Calu3 (cell line): ENCODE results near the gene SSTR3. TPM values are rescaled to one million over a fixed set of nuclear protein-coding genes. Genes with fewer than 3 reads are reported as not detected.

Experiments
- BruUV-seq: library from RNA; stranded (reverse); fragments of 400-500 nt; replicated peaks from 2 replicates; lab custom pipeline; 2021; lab: Mats Ljungman, UMichigan
- CTCF ChIA-PET: fragments of 300-600 bp; sonication (Branson Sonifier 250); formaldehyde crosslinking; loops from one replicate; lab custom pipeline; 2022; ENCODE audit warnings: antibody characterized with exemption; lab: Charles Lee
- DNase-seq: peaks from one replicate; pipeline ENCODE4 v3.0.0; 2022
- H3K27ac Mint-ChIP-seq: one replicate; pipeline ENCODE4 v1.8.0; 2022; ENCODE audit warnings: mixed read lengths; ENCODE audit not compliant: unreplicated experiment
- H3K27me3 Mint-ChIP-seq: one replicate; pipeline ENCODE4 v1.8.0; 2022; ENCODE audit warnings: mixed read lengths; ENCODE audit not compliant: unreplicated experiment
- H3K36me3 Mint-ChIP-seq: one replicate; pipeline ENCODE4 v1.8.0; 2022; ENCODE audit warnings: mild to moderate bottlenecking, moderate library complexity, mixed read lengths; ENCODE audit not compliant: insufficient read depth, unreplicated experiment
- H3K4me1 Mint-ChIP-seq: one replicate; pipeline ENCODE4 v1.8.0; 2022; ENCODE audit warnings: mild to moderate bottlenecking, low read depth, mixed read lengths; ENCODE audit not compliant: unreplicated experiment
- H3K4me3 Mint-ChIP-seq: one replicate; pipeline ENCODE4 v1.8.0; 2022; ENCODE audit warnings: mild to moderate bottlenecking, low read depth, moderate library complexity, mixed read lengths; ENCODE audit not compliant: unreplicated experiment
- H3K9me3 Mint-ChIP-seq: one replicate; pipeline ENCODE4 v1.8.0; 2022; ENCODE audit warnings: low read depth, mixed read lengths; ENCODE audit not compliant: unreplicated experiment
- intact Hi-C: fragments of 100-400 bp; cut with micrococcal nuclease; formaldehyde crosslinking; loops from one replicate; pipeline ENCODE4 v1.10.0; 2022; ENCODE audit not compliant: unreplicated experiment
- total RNA-seq: library from RNA; stranded (reverse); gene quantifications from 2 replicates; pipeline ENCODE4 v1.2.3, GENCODE V29; 2022
- TF ChIP-seq, protein P1 (sequence below): fragments of 200-600 bp; IDR thresholded peaks from one replicate; pipeline ENCODE4 v1.8.0; 2022; ENCODE audit warnings: antibody characterized with exemption; ENCODE audit not compliant: unreplicated experiment

SSTR3 gene
- total RNA-seq, 1 experiment from 2014 or later, result not detected

DNA sequence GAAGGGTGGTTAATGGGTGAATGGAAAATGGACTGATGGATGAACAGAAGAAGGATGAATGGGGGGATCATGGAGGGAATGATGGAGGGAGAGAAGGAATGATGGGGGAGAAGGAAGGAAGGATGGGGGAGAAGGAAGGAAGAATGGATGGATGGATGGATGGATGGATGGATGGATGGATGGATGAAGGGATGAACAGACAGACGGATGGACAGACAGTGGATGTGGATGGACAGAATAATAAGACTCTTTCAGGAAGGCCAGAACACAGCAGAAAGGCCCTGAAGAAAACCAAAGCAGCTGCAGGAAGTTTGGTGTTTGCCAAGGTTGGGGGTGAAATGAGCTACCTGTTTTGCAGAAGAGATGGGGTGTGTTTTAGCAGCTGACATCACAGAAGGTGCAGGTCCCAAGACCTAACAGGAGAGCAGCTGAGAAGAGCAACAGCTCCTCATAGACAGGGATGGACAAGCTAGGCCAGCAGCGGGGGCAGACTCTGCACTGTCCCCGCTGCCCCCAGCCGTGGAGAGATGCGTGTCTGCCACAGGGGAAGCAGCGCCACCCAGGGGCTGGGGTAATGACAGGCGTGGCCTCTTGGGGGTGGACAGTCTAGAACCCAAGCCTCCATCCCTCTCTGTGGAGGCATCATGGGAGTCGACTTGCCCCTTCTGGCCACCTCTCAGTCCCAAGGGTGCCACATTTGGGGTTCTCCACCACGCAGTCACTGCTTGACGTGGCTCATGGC, 42.2 kb downstream of the SSTR3 start:
- TF ChIP-seq, protein P1, sequence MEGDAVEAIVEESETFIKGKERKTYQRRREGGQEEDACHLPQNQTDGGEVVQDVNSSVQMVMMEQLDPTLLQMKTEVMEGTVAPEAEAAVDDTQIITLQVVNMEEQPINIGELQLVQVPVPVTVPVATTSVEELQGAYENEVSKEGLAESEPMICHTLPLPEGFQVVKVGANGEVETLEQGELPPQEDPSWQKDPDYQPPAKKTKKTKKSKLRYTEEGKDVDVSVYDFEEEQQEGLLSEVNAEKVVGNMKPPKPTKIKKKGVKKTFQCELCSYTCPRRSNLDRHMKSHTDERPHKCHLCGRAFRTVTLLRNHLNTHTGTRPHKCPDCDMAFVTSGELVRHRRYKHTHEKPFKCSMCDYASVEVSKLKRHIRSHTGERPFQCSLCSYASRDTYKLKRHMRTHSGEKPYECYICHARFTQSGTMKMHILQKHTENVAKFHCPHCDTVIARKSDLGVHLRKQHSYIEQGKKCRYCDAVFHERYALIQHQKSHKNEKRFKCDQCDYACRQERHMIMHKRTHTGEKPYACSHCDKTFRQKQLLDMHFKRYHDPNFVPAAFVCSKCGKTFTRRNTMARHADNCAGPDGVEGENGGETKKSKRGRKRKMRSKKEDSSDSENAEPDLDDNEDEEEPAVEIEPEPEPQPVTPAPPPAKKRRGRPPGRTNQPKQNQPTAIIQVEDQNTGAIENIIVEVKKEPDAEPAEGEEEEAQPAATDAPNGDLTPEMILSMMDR, result no peak
- peaks cover 20% of the 10 kb centered on the region for H3K4me1 Mint-ChIP-seq
- no peak overlapping the region for H3K4me3 Mint-ChIP-seq
- H3K9me3 Mint-ChIP-seq, result no peaks in the 10 kb centered on the region
- peaks cover 48% of the 10 kb centered on the region for H3K27me3 Mint-ChIP-seq
- CTCF ChIA-PET, result no interaction called here
- no peak overlapping the region for H3K27ac Mint-ChIP-seq
- no TSS peak for BruUV-seq
- intact Hi-C loops, result loop anchor here (10.0 kb wide), 1 partner anchor 85 kb away; no protein-coding TSS in a partner anchor
- peaks cover 4% of the 10 kb centered on the region for H3K36me3 Mint-ChIP-seq
- DNase-seq, result no peak

DNA sequence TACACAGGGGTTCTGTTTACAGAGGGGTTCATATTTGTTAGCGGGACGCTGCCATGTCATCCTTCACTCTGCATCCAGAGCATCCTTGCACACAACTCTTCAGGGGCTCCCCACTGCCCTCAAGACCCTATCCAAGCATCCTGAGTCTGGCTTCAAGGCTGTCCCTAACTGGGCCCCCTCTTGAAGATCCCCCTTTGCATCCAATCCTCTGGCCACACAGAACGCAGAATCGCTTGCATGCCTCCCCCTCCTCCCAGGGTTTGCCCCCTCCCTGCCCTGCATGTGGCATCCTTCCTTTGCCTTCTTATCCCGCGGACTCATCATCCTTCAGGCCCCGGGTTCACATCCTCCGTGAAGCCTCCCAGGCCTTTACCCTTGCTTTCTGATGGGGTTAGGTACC, 42.9 kb downstream of the SSTR3 start:
- Mint-ChIP-seq H3K9me3 (no peaks in the 10 kb centered on the region), H3K27ac (no peak overlapping the region), H3K36me3 (peaks cover 4% of the 10 kb centered on the region), H3K4me1 (peaks cover 20% of the 10 kb centered on the region), H3K27me3 (peaks cover 41% of the 10 kb centered on the region), H3K4me3 (no peak overlapping the region)
- CTCF ChIA-PET, result no interaction called here
- intact Hi-C loops, result loop anchor here (10.0 kb wide), 1 partner anchor 85 kb away; no protein-coding TSS in a partner anchor
- BruUV-seq, result no TSS peak
- no peak for DNase-seq
- TF ChIP-seq, protein P1, result no peak

DNA sequence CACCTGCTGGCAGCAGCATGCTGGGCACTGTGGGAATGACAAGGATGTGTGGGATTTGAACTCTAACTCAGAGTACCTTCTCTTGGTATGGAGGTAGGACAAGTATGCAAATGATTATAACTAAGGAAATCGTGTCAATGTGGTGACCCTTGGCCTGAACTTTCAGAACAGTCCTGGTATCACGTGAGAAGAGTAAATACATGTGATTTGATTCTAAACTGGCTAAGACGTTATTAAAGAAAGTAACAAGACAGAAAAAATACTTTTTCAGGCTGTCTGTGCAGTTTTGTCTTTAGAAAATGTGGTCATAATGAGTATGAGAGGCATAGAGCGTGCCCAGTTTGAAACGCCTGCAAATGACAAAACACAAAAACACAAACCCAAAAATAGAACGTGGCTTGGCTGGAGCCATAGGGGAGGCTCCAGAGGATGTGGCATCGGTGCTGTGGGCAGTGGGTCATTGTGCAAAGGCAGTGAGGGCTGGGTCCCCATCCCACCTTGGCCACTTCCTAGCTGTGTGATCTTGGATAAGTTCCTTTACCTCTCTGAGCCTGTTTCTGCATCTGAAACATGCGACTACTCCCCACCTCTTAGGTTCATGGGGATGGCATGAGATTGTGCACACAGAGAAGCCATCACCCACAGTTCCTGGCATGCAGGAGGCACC, 44.2 kb downstream of the SSTR3 start:
- BruUV-seq, result no TSS peak
- Mint-ChIP-seq H3K4me1 (peaks cover 20% of the 10 kb centered on the region), H3K27ac (no peak overlapping the region), H3K27me3 (peaks cover 38% of the 10 kb centered on the region), H3K4me3 (no peak overlapping the region), H3K36me3 (no peaks in the 10 kb centered on the region), H3K9me3 (no peaks in the 10 kb centered on the region)
- DNase-seq, result no peak
- TF ChIP-seq, protein P1, result no peak
- CTCF ChIA-PET, result interaction anchor here (0.7 to 1.7 kb wide), 2 partner anchors 29 to 37 kb away, joined by 5 to 9 read pairs; no protein-coding TSS in a partner anchor
- intact Hi-C loops, result loop anchor here (10.0 kb wide), 1 partner anchor 87 kb away; no protein-coding TSS in a partner anchor

DNA sequence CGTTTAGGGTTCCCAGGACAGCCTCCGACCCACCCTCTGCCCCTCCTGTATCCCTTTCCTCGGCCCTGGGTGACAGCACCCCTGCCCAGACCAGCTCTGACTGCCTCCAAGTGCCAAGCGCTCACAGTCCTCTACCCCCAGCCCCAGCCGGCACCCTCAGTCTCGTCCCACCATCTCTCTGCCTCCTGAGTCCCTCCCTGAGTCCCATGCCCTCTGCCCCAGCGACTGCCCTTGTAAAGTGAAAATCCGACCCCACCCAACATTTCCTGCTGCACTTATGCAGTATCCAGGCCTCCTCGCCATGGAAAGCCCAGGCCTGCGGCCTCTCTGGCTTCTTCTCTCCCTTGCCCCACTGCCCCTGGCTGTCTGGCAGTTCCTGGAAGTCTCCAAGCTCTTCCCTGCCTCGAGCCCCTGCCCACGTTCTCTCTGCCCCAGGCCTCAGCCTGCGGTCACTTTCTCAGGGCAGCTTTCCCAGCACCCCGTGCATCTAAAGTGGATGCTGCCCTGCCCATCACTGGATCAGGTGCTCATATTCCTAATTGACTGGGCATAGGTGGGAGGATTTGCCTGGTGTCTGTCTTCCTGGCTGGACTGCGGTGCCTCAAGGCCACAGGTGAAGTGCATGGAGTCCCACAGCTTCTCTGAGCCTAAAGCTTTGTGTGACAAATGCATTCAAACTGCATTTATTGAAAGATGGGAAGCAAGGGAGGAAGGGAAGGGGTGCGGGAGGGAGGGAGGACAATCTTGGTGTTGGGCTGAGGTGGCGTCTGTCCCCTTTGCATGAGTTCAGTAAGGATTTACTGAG, 44.9 kb downstream of the SSTR3 start:
- CTCF ChIA-PET, result interaction anchor here (0.6 to 1.7 kb wide), 4 partner anchors 30 to 48 kb away, joined by 4 to 9 read pairs (median 6); no protein-coding TSS in a partner anchor
- peaks cover 20% of the 10 kb centered on the region for H3K4me1 Mint-ChIP-seq
- BruUV-seq, result no TSS peak
- intact Hi-C loops, result loop anchor here (10.0 kb wide), 1 partner anchor 87 kb away; no protein-coding TSS in a partner anchor
- TF ChIP-seq, protein P1, result no peak
- H3K27ac Mint-ChIP-seq, result no peak overlapping the region
- DNase-seq, result no peak
- H3K36me3 Mint-ChIP-seq, result no peaks in the 10 kb centered on the region
- H3K27me3 Mint-ChIP-seq, result peaks cover 46% of the 10 kb centered on the region
- no peak overlapping the region for H3K4me3 Mint-ChIP-seq
- H3K9me3 Mint-ChIP-seq, result no peaks in the 10 kb centered on the region
